ENCODE data around the gene LRRC1. TPM values are rescaled to one million over a fixed set of nuclear protein-coding genes. Genes with fewer than 3 reads are reported as not detected.
"Not testable (repeated sequence)": the region's sequence is repeated elsewhere in the genome, so short reads cannot be mapped to it uniquely, and the experiment has no call there.

LRRC1 gene
- total RNA-seq (2014; rRNA removed; shearing (Covaris generic)): 13.0 and 18.4 TPM in 2 replicates

GRCh38 chr6:53794720-53795339 lies at the start of gene LRRC1:
TSS of gene LRRC1 (plus strand) at chr6:53795005. CDS start at chr6:53795257, 252 bp downstream.
- peak; percentile 90 for DNase-seq (ENCODE audit: low read depth)

GRCh38 chr6:53746442-53747103 lies 48.2 kb upstream of the LRRC1 start:
- DNase-seq (ENCODE audit: low read depth): no peak

GRCh38 chr6:53750052-53750650 lies 44.7 kb upstream of the LRRC1 start:
- DNase-seq (ENCODE audit: low read depth): no peak

DNA sequence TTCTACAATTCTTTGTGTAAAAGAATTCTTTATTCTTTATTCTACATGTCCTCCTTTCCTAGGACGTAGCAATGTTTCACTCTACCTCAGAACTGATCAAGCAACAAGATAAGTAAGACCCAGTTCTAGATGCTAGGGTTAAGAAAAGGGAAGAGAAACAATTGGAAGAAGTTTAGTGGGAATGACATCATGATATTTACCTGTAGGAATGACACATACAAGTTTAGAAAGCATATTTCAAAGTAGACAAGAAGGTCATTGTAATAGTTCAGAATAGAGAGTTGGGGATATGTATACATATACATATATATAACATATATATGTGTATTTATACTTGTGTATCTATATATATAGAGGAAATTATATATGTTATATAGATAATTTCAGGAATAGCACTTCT lies 43.4 kb upstream of the LRRC1 start:
- DNase-seq (ENCODE audit: low read depth): no peak

DNA sequence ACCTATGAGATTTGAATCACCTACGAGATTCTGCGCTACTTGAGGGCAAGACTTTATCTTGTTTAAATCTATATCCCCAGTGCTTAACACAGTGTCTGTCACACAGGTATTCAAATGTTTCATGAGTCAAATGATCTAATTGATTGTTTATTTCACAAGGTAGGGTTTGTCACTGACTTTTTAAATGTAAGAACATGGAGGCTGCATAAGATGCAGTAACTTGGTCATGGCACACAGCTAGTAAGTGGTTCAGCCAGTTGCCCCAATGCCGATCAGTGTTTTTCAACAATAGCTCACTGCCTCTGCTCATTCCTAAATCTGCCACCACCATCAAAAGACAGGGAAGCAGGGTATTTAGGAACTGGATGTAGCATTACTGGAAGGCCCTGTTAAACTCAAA lies 42.4 kb upstream of the LRRC1 start:
- no peak for DNase-seq (ENCODE audit: low read depth)

DNA sequence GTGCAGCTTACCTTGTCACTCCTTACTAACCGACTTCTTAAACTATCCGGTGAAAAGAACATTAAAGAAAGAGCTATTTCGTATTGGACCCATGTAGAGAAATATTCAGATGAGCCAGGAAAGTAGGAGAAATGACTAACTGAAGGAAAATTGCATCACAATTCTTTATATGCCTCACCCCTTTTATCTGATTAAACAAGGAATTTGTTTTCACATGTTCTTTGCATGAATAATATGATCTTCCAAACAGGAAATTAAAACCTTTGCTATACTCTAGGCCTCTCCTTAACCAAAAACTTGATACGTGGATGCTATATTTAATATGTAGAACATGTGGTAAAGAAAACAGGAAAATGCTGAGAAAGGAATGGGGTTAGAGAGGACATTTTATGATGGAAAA lies 41.9 kb upstream of the LRRC1 start:
- peak; percentile 85 for DNase-seq (ENCODE audit: low read depth)

GRCh38 chr6:53754330-53754729 lies 40.5 kb upstream of the LRRC1 start:
- no peak for DNase-seq (ENCODE audit: low read depth)

GRCh38 chr6:53756396-53756795 lies 38.4 kb upstream of the LRRC1 start:
- no peak for DNase-seq (ENCODE audit: low read depth)

DNA sequence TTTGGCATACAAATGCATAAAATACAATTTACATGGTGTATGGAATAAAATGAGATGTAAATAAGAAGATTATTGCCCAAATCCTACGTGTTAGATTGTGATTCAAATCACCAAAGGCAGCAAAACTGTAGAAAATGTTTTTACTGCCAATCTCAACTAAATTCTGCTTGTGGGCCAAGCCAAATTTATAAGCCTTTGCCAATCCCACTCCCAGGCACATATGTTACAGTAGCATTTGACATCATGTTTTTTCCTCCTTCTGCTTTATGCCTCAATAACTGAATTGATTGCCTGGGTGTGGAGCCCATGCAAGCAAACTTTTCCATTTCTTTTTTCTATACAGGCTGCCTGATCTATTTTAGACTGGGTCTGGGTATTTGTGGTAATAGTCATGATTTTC lies 36.3 kb upstream of the LRRC1 start:
- DNase-seq (ENCODE audit: low read depth): no peak

DNA sequence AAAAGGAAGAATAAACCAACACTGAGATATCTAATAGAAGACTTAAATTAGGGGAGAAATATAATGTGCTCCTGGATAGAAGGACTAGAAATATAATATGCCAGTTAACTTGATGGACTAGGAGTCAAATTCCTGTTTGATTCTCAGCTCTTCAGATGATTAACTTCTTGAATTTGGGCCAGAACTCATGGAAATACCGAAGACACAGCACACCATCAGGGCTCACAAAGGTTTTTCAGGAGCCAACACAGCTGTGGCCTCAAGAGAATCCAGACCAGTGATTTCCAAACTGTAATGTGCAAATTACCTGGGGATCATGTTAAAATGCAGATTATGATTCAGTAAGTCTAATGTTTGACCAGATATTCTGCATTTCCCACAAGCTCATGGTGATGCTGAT lies 33.8 kb upstream of the LRRC1 start:
- DNase-seq (ENCODE audit: low read depth): peak; percentile 52

DNA sequence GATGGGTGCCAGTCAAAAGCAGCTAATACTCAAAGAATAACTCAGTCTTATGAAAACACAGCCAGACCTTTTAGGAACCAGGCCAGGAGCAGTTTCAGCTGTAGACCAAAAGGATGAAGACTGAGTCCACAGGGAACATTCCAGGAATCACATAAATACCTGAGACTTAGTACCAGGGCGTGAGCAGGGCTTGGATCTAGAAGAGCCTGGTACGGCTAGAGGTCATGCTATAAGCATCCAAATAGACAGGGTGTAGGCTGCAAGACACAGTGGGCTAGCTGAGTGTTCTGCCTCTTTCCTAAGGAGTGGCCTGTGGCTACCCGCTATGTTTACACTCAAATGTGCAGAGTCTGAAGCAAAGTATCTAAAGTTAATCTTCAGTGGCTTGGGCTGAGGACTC lies 29.5 kb upstream of the LRRC1 start:
- DNase-seq (ENCODE audit: low read depth): no peak

GRCh38 chr6:53766930-53767329 lies 27.9 kb upstream of the LRRC1 start:
- no peak for DNase-seq (ENCODE audit: low read depth)

- no peak for DNase-seq (ENCODE audit: low read depth)
These were observed 26.9 kb upstream of the LRRC1 start for GRCh38 chr6:53767941-53768340.

DNA sequence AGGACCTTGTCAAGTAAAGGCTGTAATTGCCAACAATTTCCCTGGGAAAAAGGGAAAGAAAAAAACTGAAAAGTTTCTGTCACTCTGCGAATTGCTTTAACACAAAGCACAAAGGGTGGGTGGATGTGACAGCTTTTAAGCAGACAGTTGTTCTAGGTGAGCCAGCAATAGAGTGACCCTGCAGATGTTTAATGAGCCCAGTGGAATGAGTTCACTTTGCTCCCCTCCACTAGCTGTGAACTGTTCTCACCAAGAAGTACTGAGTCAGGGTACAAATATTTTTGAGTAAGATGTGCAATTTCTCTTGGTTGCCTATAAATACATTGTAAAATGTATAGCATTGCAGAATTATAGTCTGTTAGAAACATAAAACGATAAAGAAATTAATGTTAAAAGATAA lies 26.2 kb upstream of the LRRC1 start:
- DNase-seq (ENCODE audit: low read depth): no peak

DNA sequence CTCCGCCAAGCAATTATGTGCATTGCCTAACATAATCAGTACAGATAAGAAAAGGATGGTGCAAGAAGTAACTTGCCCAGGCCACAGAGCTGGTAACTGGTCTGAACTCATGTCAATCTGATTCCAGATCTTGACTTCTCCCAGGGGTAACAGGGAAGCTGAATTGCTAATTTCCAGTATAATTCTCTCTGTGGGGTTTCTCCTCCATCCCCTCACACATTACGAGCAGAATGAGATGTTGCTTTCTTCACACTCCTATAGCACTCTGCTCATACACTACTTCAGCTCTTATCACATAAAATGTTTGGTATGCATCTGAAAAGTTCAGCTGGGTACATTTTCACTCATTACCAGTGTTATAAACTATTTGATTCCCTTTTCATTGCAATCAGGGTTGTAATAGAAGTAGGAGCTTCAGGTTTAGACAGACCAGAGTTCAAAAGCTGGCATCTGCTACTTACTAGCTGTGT lies 24.0 kb upstream of the LRRC1 start:
- DNase-seq (ENCODE audit: low read depth): no peak

DNA sequence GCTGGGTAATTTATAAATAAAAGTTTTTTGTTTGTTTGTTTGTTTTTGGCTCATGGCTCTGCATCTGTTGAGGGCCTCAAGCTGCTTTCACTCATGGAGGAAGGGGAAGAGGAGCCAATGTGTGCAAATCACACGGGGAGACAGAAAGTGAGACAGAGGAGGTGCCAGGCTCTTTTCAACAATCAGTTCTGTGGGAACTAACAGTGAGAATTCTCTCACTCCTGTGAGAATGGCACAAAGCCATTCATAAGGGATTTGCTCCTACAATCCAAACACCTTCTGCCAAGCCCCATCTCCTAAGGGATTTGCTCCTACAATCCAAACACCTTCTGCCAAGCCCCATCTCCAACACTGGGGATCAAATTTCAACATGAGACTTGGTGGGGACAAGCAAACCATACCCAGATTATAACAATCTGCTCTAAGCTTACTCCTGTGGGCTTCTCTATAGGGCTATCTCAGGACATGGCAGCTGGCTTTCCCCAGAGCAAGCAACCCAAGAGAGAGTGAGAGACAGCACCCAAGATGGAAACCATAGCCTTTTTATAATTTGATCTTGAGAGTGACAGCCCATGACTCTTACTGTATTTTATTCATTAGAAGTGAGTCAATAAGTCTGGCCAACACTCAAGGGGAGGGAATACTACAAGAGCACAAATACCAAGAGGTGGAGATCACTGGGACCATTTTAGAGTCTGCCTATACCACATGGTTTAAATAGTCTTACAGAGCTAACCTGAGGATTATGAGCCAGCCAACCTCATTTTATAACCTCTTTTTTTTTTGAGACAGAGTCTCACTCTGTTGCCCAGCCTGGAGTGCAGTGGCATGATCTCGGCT lies 22.8 kb upstream of the LRRC1 start:
- peak; percentile 71 for DNase-seq (ENCODE audit: low read depth)

GRCh38 chr6:53773044-53773696 lies 21.6 kb upstream of the LRRC1 start:
- DNase-seq (ENCODE audit: low read depth): no peak

DNA sequence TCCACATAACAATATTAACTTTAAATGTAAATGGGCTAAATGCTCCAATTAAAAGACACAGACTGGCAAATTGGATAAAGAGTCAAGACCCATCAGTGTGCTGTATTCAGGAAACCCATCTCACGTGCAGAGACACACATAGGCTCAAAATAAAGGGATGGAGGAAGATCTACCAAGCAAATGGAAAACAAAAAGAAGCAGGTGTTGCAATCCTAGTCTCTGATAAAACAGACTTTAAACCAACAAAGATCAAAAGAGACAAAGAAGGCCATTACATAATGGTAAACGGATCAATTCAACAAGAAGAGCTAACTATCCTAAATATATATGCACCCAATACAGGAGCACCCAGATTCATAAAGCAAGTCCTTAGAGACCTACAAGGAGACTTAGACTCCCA lies 18.7 kb upstream of the LRRC1 start:
- not testable (repeated sequence) for DNase-seq (ENCODE audit: low read depth)

DNA sequence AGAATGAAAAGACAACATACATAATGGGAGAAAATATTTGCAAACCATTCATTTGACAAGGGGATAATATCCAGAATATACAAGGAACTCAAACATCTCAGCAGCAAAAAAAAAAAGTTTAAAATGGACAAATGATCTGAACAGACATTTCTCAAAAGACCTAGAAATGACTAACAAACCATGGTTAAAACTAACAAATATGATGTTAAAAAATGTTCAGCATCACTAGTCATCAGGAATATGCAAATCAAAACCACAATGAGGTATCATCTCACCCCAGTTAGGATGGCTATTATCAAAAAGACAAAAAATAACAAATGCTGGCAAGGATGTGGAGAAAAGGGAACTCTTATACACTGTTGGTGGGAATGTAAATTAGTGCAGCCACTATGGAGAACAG lies 9.8 kb upstream of the LRRC1 start:
- peak; percentile 51 for DNase-seq (ENCODE audit: low read depth)

GRCh38 chr6:53786832-53787231 lies 8.0 kb upstream of the LRRC1 start:
- no peak for DNase-seq (ENCODE audit: low read depth)

- no peak for DNase-seq (ENCODE audit: low read depth)
These were observed 3.9 kb upstream of the LRRC1 start for GRCh38 chr6:53790886-53791285.

- no peak for DNase-seq (ENCODE audit: low read depth)
These were observed 2.8 kb upstream of the LRRC1 start for GRCh38 chr6:53792016-53792415.

Measured in M059J (cell line).